T-cell (primary cell): ENCODE data around the gene MYO1D. TPM values are rescaled to one million over a fixed set of nuclear protein-coding genes. Genes with fewer than 3 reads are reported as not detected.
A peak's percentile ranks its signal among the peaks of the same experiment; 100 is the strongest.

Experiments used
- ATAC-seq, 4 experiments: fragments of 200-7000 bp in 3 of 4; fragments of 150-1000 bp in 1 of 4; cut with Tn5 transposase; replicated peaks in 1 of 4; 1 replicate in 3 of 4; 2 replicates in 1 of 4; pipeline ENCODE4 v1.10.0; 2021; ENCODE audit warnings: moderate library complexity in 3 of 4, mild to moderate bottlenecking in 2 of 4, moderate number of reproducible peaks in 1 of 4
- CTCF ChIA-PET, 2 donors: fragments of 300-600 bp; sonication (Branson Sonifier 250); formaldehyde crosslinking; loops; one replicate each; lab custom pipeline; 2022; ENCODE audit warnings: antibody characterized with exemption in 2 of 2; lab: Charles Lee
- POLR2A ChIA-PET, 2 donors: fragments of 300-600 bp; sonication (Branson Sonifier 250); formaldehyde crosslinking; loops; one replicate each; lab custom pipeline; 2022; ENCODE audit warnings: antibody characterized with exemption in 2 of 2; lab: Charles Lee
- DNase-seq, 35 experiments: peaks; one replicate each; pipeline versions ENCODE4 v3.0.0 to v3.0.0-alpha.2; 2013 to 2023
- H3K27ac ChIP-seq: one replicate; pipeline ENCODE4 v1.5.1; 2013; ENCODE audit warnings: low read length
- H3K27me3 ChIP-seq, 2 experiments: replicated peaks in 1 of 2; 1 replicate in 1 of 2; 2 replicates in 1 of 2; pipeline versions ENCODE4 v1.6.1 to v1.7.0; 2013; ENCODE audit warnings: low read length in 1 of 2, mixed read lengths in 1 of 2; ENCODE audit not compliant: control insufficient read depth in 2 of 2, insufficient read depth in 2 of 2; ENCODE audit errors: extremely low read depth in 1 of 2
- H3K36me3 ChIP-seq, 2 donors: 1 replicate in 1 of 2; 2 replicates in 1 of 2; pipeline versions ENCODE4 v1.6.1 to v1.7.0; 2013; ENCODE audit warnings: low read length in 1 of 2; ENCODE audit not compliant: control insufficient read depth in 2 of 2, insufficient read depth in 1 of 2; ENCODE audit errors: extremely low read depth in 1 of 2
- H3K4me1 ChIP-seq, 2 experiments: 1 replicate in 1 of 2; 2 replicates in 1 of 2; pipeline versions ENCODE4 v1.6.1 to v1.7.0; 2013; ENCODE audit warnings: low read length in 2 of 2, mixed read lengths in 1 of 2; ENCODE audit not compliant: insufficient read depth in 2 of 2, control insufficient read depth in 1 of 2; ENCODE audit errors: extremely low read depth in 1 of 2
- H3K4me3 ChIP-seq, 2 donors: 1 replicate in 1 of 2; 2 replicates in 1 of 2; pipeline versions ENCODE4 v1.5.1 to v1.7.0; 2013; ENCODE audit warnings: mild to moderate bottlenecking in 2 of 2, low read length in 1 of 2, moderate library complexity in 1 of 2; ENCODE audit not compliant: control insufficient read depth in 1 of 2; ENCODE audit errors: extremely low read depth in 1 of 2
- H3K9me3 ChIP-seq: 2 replicates; pipeline ENCODE4 v1.7.0; 2013
- H3K27ac Mint-ChIP-seq, 2 donors: one replicate each; pipeline ENCODE4 v1.8.0; 2020 to 2021; ENCODE audit warnings: mild to moderate bottlenecking in 2 of 2, mixed read lengths in 2 of 2
- H3K27me3 Mint-ChIP-seq, 2 donors: one replicate each; pipeline ENCODE4 v1.8.0; 2021 to 2022; ENCODE audit warnings: mixed read lengths in 2 of 2
- H3K36me3 Mint-ChIP-seq: one replicate; pipeline ENCODE4 v1.8.0; 2021; ENCODE audit warnings: mixed read lengths
- H3K4me1 Mint-ChIP-seq, 3 donors: one replicate each; pipeline ENCODE4 v1.8.0; 2020 to 2022; ENCODE audit warnings: mixed read lengths in 3 of 3, mild to moderate bottlenecking in 1 of 3
- H3K4me3 Mint-ChIP-seq, 3 donors: one replicate each; pipeline ENCODE4 v1.8.0; 2020 to 2022; ENCODE audit warnings: mild to moderate bottlenecking in 3 of 3, mixed read lengths in 3 of 3, moderate library complexity in 3 of 3
- H3K9me3 Mint-ChIP-seq, 3 donors: one replicate each; pipeline ENCODE4 v1.8.0; 2020 to 2022; ENCODE audit warnings: mixed read lengths in 3 of 3
- WGBS: methylation state at CpG from one replicate; pipeline ENCODE4 v1.1.5; 2013; ENCODE audit warnings: missing lambda C conversion rate; ENCODE audit not compliant: insufficient coverage; 5-methylcytosine and 5-hydroxymethylcytosine counted together
- total RNA-seq, 35 experiments: library from RNA in 6 of 35; stranded (reverse) in 6 of 35; fragments of 120-200 nt in 1 of 35; gene quantifications; one replicate each; pipeline versions ENCODE4 v1.2.1 to v1.2.4 and lab custom pipeline; 2013 to 2026

MYO1D gene
- total RNA-seq, 5 donors from 2014 or later (not counting 1 experiment from before 2014, with no cell fraction given) = 8.3 to 11.1 (median 9.5) TPM

DNA sequence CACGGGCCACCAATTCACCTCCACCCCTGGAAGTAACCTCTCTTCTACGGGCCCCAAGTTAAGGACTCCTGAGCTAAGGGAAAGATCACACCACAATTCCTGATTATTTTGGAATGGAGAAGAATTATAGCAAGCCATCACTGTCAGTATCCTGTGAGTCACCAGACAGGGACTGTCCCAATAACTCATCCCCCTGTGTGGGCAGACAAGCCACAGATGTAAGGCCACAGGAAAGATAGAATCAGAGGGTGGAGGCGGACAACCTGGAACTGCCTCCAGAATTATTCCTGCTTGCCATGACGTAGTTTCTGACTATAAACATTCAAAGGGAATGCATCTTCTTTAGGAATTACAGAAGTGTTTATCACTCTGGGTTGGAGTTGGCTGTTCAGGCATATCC lies 5.8 kb upstream of the MYO1D start:
- Mint-ChIP-seq H3K9me3 (no peaks in the 10 kb centered on the region), H3K27me3 (peaks cover 25% of the 10 kb centered on the region in 2 donors), H3K4me1 (peaks cover 1 to 3% (median 2%) of the 10 kb centered on the region in 3 donors), H3K36me3 (no peaks in the 10 kb centered on the region), H3K4me3 (no peak overlapping the region), H3K27ac (no peak overlapping the region)
- ATAC-seq (no peak), DNase-seq (no peak)
- Histone ChIP-seq H3K27me3 (peaks cover 0 to 8% of the 10 kb centered on the region in 2 experiments), H3K4me3 (no peak overlapping the region), H3K9me3 (no peaks in the 10 kb centered on the region), H3K36me3 (no peaks in the 10 kb centered on the region), H3K4me1 (peaks cover under 1% of the 10 kb centered on the region in 2 experiments), H3K27ac (no peak overlapping the region)
- ChIA-PET POLR2A (no interaction called here), CTCF (no interaction called here)
- WGBS = no CpG with 5 or more reads among the region's 4 CpGs

DNA sequence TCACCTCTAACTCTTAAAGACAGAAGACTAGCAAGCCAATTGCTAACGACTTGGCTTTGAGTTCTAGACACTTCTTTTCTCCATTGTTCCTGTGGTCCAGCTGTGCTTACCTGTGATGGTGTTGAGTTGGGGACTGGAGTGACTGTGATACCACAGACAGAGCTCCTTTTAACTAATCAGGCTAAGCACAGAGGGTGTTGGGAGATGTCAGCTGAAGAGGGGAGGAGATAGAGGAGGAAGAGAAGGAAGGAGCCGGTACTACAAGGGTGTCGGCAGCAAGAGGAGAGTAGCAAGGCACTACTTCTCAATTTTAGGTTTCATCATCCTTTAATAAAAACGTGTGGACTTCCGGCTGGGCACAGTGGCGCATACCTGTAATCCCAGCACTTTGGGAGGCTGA lies 5.1 kb upstream of the MYO1D start:
- ATAC-seq = no peak
- DNase-seq = no peak
- H3K36me3 Mint-ChIP-seq = no peaks in the 10 kb centered on the region
- CTCF ChIA-PET = no interaction called here
- no peaks in the 10 kb centered on the region for H3K36me3 ChIP-seq
- POLR2A ChIA-PET = no interaction called here
- H3K27ac Mint-ChIP-seq = no peak overlapping the region
- peaks cover 7 to 8% (median 7%) of the 10 kb centered on the region in 3 donors for H3K4me1 Mint-ChIP-seq
- 72% methylated on average over 3 of the region's 6 CpGs for WGBS
- no peak overlapping the region for H3K4me3 ChIP-seq
- H3K4me1 ChIP-seq = peaks cover 5 to 6% of the 10 kb centered on the region in 2 experiments
- peaks cover 0 to 8% of the 10 kb centered on the region in 2 experiments for H3K27me3 ChIP-seq
- H3K9me3 Mint-ChIP-seq = no peaks in the 10 kb centered on the region
- H3K4me3 Mint-ChIP-seq = no peak overlapping the region
- H3K27me3 Mint-ChIP-seq = peaks cover 24 to 25% of the 10 kb centered on the region in 2 donors
- H3K27ac ChIP-seq = no peak overlapping the region
- no peaks in the 10 kb centered on the region for H3K9me3 ChIP-seq

GRCh38 chr17:32880671-32881453 lies 3.9 kb upstream of the MYO1D start:
- Histone ChIP-seq H3K27ac (no peak overlapping the region), H3K4me1 (peaks cover 5 to 12% of the 10 kb centered on the region in 2 experiments), H3K4me3 (no peak overlapping the region), H3K27me3 (peaks cover 0 to 6% of the 10 kb centered on the region in 2 experiments), H3K36me3 (no peaks in the 10 kb centered on the region), H3K9me3 (no peaks in the 10 kb centered on the region)
- POLR2A ChIA-PET = no interaction called here
- peaks cover 8 to 12% (median 10%) of the 10 kb centered on the region in 3 donors for H3K4me1 Mint-ChIP-seq
- no peak overlapping the region for H3K4me3 Mint-ChIP-seq
- H3K27ac Mint-ChIP-seq = no peak overlapping the region
- WGBS = 88% methylated on average over 5 of the region's 6 CpGs
- no peaks in the 10 kb centered on the region for H3K36me3 Mint-ChIP-seq
- peaks cover 19 to 22% of the 10 kb centered on the region in 2 donors for H3K27me3 Mint-ChIP-seq
- ATAC-seq = no peak
- no peaks in the 10 kb centered on the region for H3K9me3 Mint-ChIP-seq
- no peak for DNase-seq
- CTCF ChIA-PET = interaction anchor here in 1 of 2 donors (0.6 kb wide), 1 partner anchor 674 kb away, joined by 3 read pairs; no protein-coding TSS in a partner anchor

GRCh38 chr17:32879134-32879533 lies 2.2 kb upstream of the MYO1D start:
- Histone ChIP-seq H3K4me1 (peaks cover 5 to 13% of the 10 kb centered on the region in 2 experiments), H3K27ac (no peak overlapping the region), H3K27me3 (peaks cover 0 to 2% of the 10 kb centered on the region in 2 experiments), H3K36me3 (no peaks in the 10 kb centered on the region), H3K4me3 (no peak overlapping the region), H3K9me3 (no peaks in the 10 kb centered on the region)
- H3K4me1 Mint-ChIP-seq = peaks cover 13 to 15% (median 15%) of the 10 kb centered on the region in 3 donors
- H3K27me3 Mint-ChIP-seq = peaks cover 12 to 15% of the 10 kb centered on the region in 2 donors
- ATAC-seq = no peak
- H3K27ac Mint-ChIP-seq = no peak overlapping the region
- POLR2A ChIA-PET = no interaction called here
- no peak for DNase-seq
- H3K4me3 Mint-ChIP-seq = no peak overlapping the region
- CTCF ChIA-PET = interaction anchor here (0.6 to 3.4 kb wide), 2 partner anchors 96 to 97 kb away, joined by 3 to 47 read pairs; no protein-coding TSS in a partner anchor
- H3K36me3 Mint-ChIP-seq = no peaks in the 10 kb centered on the region
- no peaks in the 10 kb centered on the region for H3K9me3 Mint-ChIP-seq
- WGBS = no CpG with 5 or more reads among the region's 1 CpG

- peaks cover 13 to 15% (median 15%) of the 10 kb centered on the region in 3 donors for H3K4me1 Mint-ChIP-seq
- CTCF ChIA-PET = interaction anchor here in 1 of 2 donors (0.6 to 3.4 kb wide), 11 partner anchors 8 to 538 kb away, joined by 3 to 47 read pairs (median 7); partner anchors contain the start of genes CDK5R1 and PSMD11
Measured at GRCh38 chr17:32878211-32878610, 1.3 kb upstream of the MYO1D start.

DNA sequence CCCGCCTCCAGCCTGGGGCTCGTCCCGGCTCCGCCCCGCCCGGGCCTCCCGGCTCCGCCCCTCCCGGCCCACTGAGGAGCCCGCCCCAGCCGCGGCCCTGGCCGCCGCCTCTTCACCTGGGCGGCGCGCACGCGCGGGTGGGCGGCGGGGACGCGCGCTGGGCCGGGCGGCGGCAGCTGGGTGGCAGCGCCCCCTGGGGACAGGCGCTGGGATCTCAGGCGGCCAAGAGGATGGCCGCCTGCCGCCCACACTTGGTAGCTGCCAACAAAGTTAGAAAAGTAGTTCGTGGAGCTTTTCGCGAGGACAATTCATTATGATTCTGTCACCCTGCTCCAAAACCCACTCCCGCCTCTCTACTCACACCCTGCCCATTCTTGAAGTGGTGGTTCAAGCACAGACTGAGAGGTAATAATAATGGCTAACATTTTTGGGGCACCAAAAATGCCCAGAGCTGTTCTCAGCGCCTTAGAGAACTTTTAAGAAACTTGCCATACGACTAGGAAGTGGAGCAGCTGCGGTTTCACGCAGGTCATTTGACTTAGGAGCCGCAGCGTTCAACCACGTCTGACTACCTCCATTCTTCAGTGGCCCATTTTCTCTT lies 340 bp upstream of the MYO1D start:
- Histone ChIP-seq H3K4me1 (peaks cover 5 to 13% of the 10 kb centered on the region in 2 experiments), H3K27me3 (no peaks in the 10 kb centered on the region), H3K27ac (peak overlapping the region; percentile 68), H3K36me3 (no peaks in the 10 kb centered on the region), H3K9me3 (no peaks in the 10 kb centered on the region), H3K4me3 (peak overlapping the region; percentile 35 to 45)
- no peaks in the 10 kb centered on the region for H3K36me3 Mint-ChIP-seq
- 0% methylated on average over 35 of the region's 44 CpGs for WGBS
- peak overlapping the region; percentile 87 to 92 for H3K27ac Mint-ChIP-seq
- DNase-seq (peak; percentile 82 to 98 (median 90)), ATAC-seq (peak; percentile 95 to 97 (median 96))
- CTCF ChIA-PET = interaction anchor here (0.5 to 3.4 kb wide), 26 partner anchors 9 to 900 kb away, joined by 3 to 47 read pairs (median 4); partner anchors contain the start of genes CDK5R1 (in 1 of the 2) and PSMD11 (in 1 of the 2)
- POLR2A ChIA-PET = interaction anchor here (0.6 to 0.7 kb wide), 3 partner anchors 64 to 500 kb away, joined by 3 to 9 read pairs (median 3); no protein-coding TSS in a partner anchor
- peak overlapping the region; percentile 72 to 75 (median 74) for H3K4me3 Mint-ChIP-seq
- H3K4me1 Mint-ChIP-seq = peaks cover 13 to 15% (median 15%) of the 10 kb centered on the region in 3 donors
- H3K27me3 Mint-ChIP-seq = peaks cover 5 to 6% of the 10 kb centered on the region in 2 donors
- no peaks in the 10 kb centered on the region for H3K9me3 Mint-ChIP-seq

More at GRCh38 chr17:32878211-32878610, 1.3 kb upstream of the MYO1D start:
- Histone ChIP-seq H3K9me3 (no peaks in the 10 kb centered on the region), H3K27ac (no peak overlapping the region), H3K27me3 (no peaks in the 10 kb centered on the region), H3K4me3 (no peak overlapping the region), H3K36me3 (no peaks in the 10 kb centered on the region), H3K4me1 (peaks cover 5 to 13% of the 10 kb centered on the region in 2 experiments)
- ATAC-seq = no peak
- Mint-ChIP-seq H3K36me3 (no peaks in the 10 kb centered on the region), H3K4me3 (peak overlapping the region in 1 of 3 donors; percentile 74), H3K27me3 (peaks cover 7 to 10% of the 10 kb centered on the region in 2 donors), H3K27ac (no peak overlapping the region), H3K9me3 (no peaks in the 10 kb centered on the region)
- DNase-seq = no peak
- 100% methylated on average over 2 of the region's 3 CpGs for WGBS
- POLR2A ChIA-PET = interaction anchor here in 1 of 2 donors (0.7 kb wide), 1 partner anchor 95 kb away, joined by 3 read pairs; no protein-coding TSS in a partner anchor
